Thyroid gland (tissue), 4 donors: ENCODE data around the gene EPHA2.

ENCODE experiments used
- POLR2A ChIP-seq, 2 donors: fragments of 450-650 bp; IDR thresholded peaks; one replicate each; pipeline ENCODE4 v1.6.1; 2017; ENCODE audit warnings: antibody characterized with exemption in 2 of 2, mild to moderate bottlenecking in 2 of 2, moderate library complexity in 1 of 2
- TF ChIP-seq, protein P1 (sequence below), 6 experiments: fragments of 200-600 bp in 3 of 6; fragments of 450-650 bp in 3 of 6; sonication (generic) in 3 of 6; IDR thresholded peaks; one replicate each; pipeline ENCODE4 v1.5.1; 2016 to 2019; ENCODE audit warnings: antibody characterized with exemption in 6 of 6, mild to moderate bottlenecking in 2 of 6, inconsistent platforms in 1 of 6, moderate library complexity in 1 of 6

GRCh38 chr1:16142383-16142995 is 13.4 kb downstream of the EPHA2 start:
- TF ChIP-seq, protein P1, sequence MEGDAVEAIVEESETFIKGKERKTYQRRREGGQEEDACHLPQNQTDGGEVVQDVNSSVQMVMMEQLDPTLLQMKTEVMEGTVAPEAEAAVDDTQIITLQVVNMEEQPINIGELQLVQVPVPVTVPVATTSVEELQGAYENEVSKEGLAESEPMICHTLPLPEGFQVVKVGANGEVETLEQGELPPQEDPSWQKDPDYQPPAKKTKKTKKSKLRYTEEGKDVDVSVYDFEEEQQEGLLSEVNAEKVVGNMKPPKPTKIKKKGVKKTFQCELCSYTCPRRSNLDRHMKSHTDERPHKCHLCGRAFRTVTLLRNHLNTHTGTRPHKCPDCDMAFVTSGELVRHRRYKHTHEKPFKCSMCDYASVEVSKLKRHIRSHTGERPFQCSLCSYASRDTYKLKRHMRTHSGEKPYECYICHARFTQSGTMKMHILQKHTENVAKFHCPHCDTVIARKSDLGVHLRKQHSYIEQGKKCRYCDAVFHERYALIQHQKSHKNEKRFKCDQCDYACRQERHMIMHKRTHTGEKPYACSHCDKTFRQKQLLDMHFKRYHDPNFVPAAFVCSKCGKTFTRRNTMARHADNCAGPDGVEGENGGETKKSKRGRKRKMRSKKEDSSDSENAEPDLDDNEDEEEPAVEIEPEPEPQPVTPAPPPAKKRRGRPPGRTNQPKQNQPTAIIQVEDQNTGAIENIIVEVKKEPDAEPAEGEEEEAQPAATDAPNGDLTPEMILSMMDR (IDR thresholded peaks at IDR 0.05) = no peak
- no peak for TF ChIP-seq POLR2A (IDR thresholded peaks at IDR 0.05)
